Measurements from ENCODE around the gene POU3F3. TPM values are rescaled to one million over a fixed set of nuclear protein-coding genes. Genes with fewer than 3 reads are reported as not detected.
A peak's percentile ranks its signal among the peaks of the same experiment; 100 is the strongest.

Gene POU3F3
- total RNA-seq, 1 donor = under 0.01 TPM

GRCh38 chr2:104845552-104845931, 8.4 kb upstream of the POU3F3 start:
- Histone ChIP-seq H3K27me3 (ENCODE audit: insufficient read depth, low read length) (peaks cover 79% of the 10 kb centered on the region), H3K9me3 (ENCODE audit: low read depth, low read length) (no peaks in the 10 kb centered on the region), H3K4me1 (ENCODE audit: insufficient read depth, low read length) (no peaks in the 10 kb centered on the region), H3K36me3 (ENCODE audit: insufficient read depth, low read length) (no peaks in the 10 kb centered on the region), H3K4me2 (ENCODE audit: insufficient read depth, low read length) (no peak overlapping the region), H3K79me2 (ENCODE audit: insufficient read depth, low read length) (no peaks in the 10 kb centered on the region), H3K4me3 (ENCODE audit: insufficient read depth, low read length) (no peak overlapping the region), H3K27ac (ENCODE audit: low read depth, low read length) (no peak overlapping the region), H2AFZ (ENCODE audit: low read length) (no peak overlapping the region), H4K20me1 (ENCODE audit: insufficient read depth, low read length) (no peaks in the 10 kb centered on the region)
- no peak for TF ChIP-seq CTCF (IDR thresholded peaks at IDR 0.05; ENCODE audit: extremely low read depth, low read depth, low read length)
- DNase-seq (ENCODE audit: insufficient read length, low spot score, missing footprints) = peak; percentile 48

- Histone ChIP-seq H3K4me2 (ENCODE audit: insufficient read depth, low read length) (no peak overlapping the region), H3K4me1 (ENCODE audit: insufficient read depth, low read length) (no peaks in the 10 kb centered on the region), H3K4me3 (ENCODE audit: insufficient read depth, low read length) (no peak overlapping the region), H2AFZ (ENCODE audit: low read length) (no peak overlapping the region), H3K27ac (ENCODE audit: low read depth, low read length) (no peak overlapping the region), H4K20me1 (ENCODE audit: insufficient read depth, low read length) (no peaks in the 10 kb centered on the region), H3K36me3 (ENCODE audit: insufficient read depth, low read length) (no peaks in the 10 kb centered on the region), H3K79me2 (ENCODE audit: insufficient read depth, low read length) (no peaks in the 10 kb centered on the region), H3K27me3 (ENCODE audit: insufficient read depth, low read length) (peaks cover 86% of the 10 kb centered on the region), H3K9me3 (ENCODE audit: low read depth, low read length) (no peaks in the 10 kb centered on the region)
- no peak for TF ChIP-seq CTCF (IDR thresholded peaks at IDR 0.05; ENCODE audit: extremely low read depth, low read depth, low read length)
- peak; percentile 62 for DNase-seq (ENCODE audit: insufficient read length, low spot score, missing footprints)
Measured at GRCh38 chr2:104845946-104846785, 7.7 kb upstream of the POU3F3 start.

- H4K20me1 ChIP-seq (ENCODE audit: insufficient read depth, low read length) = no peaks in the 10 kb centered on the region
- H3K9me3 ChIP-seq (ENCODE audit: low read depth, low read length) = no peaks in the 10 kb centered on the region
- H3K36me3 ChIP-seq (ENCODE audit: insufficient read depth, low read length) = no peaks in the 10 kb centered on the region
- H3K4me2 ChIP-seq (ENCODE audit: insufficient read depth, low read length) = no peak overlapping the region
- DNase-seq (ENCODE audit: insufficient read length, low spot score, missing footprints) = peak; percentile 56
- H3K27ac ChIP-seq (ENCODE audit: low read depth, low read length) = no peak overlapping the region
- peaks cover 86% of the 10 kb centered on the region for H3K27me3 ChIP-seq (ENCODE audit: insufficient read depth, low read length)
- H3K4me1 ChIP-seq (ENCODE audit: insufficient read depth, low read length) = no peaks in the 10 kb centered on the region
- H3K79me2 ChIP-seq (ENCODE audit: insufficient read depth, low read length) = no peaks in the 10 kb centered on the region
- H2AFZ ChIP-seq (ENCODE audit: low read length) = no peak overlapping the region
- H3K4me3 ChIP-seq (ENCODE audit: insufficient read depth, low read length) = no peak overlapping the region
- TF ChIP-seq CTCF (IDR thresholded peaks at IDR 0.05; ENCODE audit: extremely low read depth, low read depth, low read length) = no peak
Measured at GRCh38 chr2:104846786-104847585, 6.9 kb upstream of the POU3F3 start.

- Histone ChIP-seq H3K4me3 (ENCODE audit: insufficient read depth, low read length) (no peak overlapping the region), H4K20me1 (ENCODE audit: insufficient read depth, low read length) (no peaks in the 10 kb centered on the region), H3K27ac (ENCODE audit: low read depth, low read length) (no peak overlapping the region), H3K36me3 (ENCODE audit: insufficient read depth, low read length) (no peaks in the 10 kb centered on the region), H3K79me2 (ENCODE audit: insufficient read depth, low read length) (no peaks in the 10 kb centered on the region), H2AFZ (ENCODE audit: low read length) (no peak overlapping the region), H3K9me3 (ENCODE audit: low read depth, low read length) (no peaks in the 10 kb centered on the region), H3K27me3 (ENCODE audit: insufficient read depth, low read length) (peaks cover 86% of the 10 kb centered on the region), H3K4me2 (ENCODE audit: insufficient read depth, low read length) (no peak overlapping the region), H3K4me1 (ENCODE audit: insufficient read depth, low read length) (no peaks in the 10 kb centered on the region)
- TF ChIP-seq CTCF (IDR thresholded peaks at IDR 0.05; ENCODE audit: extremely low read depth, low read depth, low read length) = no peak
- no peak for DNase-seq (ENCODE audit: insufficient read length, low spot score, missing footprints)
Measured at GRCh38 chr2:104847586-104848160, 6.2 kb upstream of the POU3F3 start.
